Measurements from ENCODE around the gene PUM2.

Gene PUM2

DNA sequence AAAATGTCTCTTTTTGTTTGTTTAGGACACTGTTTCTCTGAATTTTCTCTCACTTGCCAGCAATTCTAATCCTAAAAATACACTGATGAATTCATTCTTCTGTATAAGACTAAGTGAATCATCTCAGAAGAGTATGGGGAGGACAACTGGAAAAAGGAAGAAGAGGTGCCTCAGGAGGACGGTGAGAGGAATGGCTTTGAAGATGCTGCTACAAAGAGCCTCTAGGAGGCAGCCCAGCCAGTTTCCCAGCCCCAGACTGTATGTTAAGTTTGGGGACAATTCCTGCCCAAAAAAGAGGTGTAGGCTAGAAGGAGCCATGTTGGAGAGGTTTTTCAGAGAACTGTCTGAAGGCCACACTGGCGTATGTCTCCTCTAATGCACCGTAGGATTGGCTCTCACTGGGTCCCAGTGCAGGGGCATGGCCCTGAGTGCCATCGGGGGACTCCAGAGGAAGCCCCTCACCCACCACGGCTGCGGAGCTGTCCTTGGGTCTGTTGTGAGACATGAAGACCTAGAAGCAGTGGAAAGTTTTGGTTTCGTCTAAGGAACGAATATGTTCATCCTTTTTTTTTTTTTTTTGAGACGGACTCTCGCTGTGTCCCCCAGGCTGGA, 122.6 kb downstream of the PUM2 start:
- DNase-seq: no peak

DNA sequence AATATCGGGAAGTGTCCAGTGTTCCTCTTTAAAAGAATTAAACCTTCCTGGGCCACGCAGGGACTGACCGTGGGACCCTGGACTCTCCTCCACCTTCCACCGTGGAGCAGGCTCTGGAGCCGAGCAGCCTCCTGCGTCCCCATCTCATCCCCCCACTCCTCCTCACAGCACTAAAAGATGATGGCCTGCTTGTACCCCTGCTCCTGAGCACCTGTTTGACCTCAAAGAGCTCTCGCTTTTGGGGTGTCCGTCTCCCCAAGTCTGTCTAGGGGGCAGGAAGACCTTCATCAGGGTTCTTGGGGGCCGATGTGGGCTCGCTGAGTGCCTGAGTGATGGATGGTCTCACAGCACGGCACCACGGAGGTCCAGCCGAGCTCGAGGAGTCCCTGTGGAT, 124.5 kb downstream of the PUM2 start:
- DNase-seq: no peak

DNA sequence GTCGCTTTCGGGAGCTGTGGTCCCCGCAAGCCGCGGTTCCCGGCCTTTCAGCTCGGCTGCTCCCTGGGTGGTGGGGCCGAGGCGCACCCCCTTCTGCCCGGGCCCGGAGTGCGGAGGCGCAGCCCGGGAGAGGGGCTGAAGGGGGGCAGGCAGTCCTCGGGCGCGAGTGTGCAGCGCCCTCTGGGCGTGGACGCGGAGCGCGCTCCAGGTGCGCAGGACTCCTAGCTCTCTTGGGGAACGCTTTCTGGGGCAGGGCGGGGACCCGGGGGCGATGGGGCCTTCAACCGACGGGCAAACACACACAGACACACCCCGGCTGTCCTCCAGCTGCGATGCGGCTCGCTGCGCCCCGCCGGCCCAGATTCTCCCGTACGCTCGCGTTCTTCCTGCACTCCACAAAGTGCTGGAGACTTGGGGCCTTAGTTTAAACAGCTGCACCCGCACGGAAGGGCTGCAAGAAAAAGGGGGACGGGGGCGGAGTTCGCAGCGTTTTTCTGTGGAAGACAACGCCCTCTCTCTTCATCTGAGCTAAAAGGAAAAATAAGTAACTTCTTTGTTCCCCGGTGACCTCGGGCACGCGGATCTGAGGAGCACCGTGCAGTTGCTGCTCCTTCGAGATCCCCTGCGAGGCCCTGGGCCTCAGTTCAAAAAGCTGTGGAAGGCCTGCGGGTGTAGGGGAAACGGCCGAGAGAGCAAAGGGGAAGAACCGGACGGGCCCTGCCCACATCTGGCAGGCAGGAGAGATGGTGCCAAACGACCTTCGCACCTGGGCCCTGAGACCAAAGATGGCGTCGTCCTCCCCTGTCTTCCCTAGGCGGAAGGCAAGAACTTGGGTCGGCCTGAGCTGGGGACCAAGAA, 125.1 kb downstream of the PUM2 start:
- DNase-seq: peak; percentile 62

DNA sequence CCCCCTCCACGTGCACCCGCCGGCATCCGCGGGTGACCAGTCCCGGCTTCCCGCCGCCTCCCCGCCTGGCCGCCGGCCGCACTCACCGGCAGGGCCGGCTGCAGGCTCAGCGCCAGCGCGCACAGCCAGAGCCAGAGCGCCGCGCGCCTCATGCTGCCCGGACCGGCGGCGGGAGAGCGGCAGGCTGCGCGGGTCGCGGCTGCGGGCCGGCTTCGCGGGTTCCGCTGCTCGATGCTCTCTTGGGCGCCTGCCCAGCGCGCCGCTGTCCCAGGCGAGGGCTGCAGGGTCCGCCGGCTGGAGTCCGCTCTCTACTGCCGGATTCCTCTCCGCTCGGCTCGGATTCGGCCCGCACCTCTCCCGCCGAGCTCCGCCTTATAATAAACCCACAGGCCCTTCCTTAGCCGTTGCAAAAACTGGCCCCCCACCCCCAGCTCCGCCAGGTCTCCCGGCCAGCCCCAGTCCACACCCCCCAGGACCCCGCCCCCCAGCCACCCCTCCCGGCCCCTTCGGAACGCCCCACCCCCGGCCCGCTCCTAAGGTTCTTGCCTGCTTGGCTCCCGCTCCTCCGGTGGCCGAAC, 125.8 kb downstream of the PUM2 start, which contains the start of gene SDC1:
Gene SDC1, minus strand, starts transcription at position 415 of the 578 bp plus-strand sequence. Its CDS starts 263 bp downstream, at position 152.
- DNase-seq: peak; percentile 57

DNA sequence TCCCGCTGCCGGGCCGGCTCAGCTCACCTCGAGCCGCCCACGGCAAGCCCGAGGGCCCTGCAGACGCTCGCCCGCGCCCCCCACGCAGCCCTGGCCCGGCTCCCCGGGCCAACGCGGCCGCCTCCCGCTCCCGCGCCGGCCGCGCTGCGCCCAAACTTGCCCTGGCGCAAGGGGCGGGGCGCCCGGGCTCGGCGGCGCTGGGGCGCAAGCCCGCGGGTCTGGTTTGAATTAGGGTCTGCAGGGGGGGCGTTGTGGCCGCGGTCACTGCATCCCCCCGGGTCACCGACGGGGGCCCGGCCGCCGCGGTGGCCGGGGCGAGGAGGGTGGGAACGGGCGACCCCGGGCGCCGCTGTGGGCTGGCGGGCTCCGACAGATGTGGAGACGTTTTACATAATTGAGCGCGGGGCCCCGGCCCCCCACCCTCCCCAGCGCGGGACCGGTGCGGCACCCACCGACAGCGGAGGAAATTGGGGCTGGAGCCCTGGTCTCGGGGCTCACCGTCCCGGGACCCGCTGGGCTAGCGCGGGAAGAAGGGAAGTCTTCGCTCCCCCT, 126.4 kb downstream of the PUM2 start:
- no peak for DNase-seq

DNA sequence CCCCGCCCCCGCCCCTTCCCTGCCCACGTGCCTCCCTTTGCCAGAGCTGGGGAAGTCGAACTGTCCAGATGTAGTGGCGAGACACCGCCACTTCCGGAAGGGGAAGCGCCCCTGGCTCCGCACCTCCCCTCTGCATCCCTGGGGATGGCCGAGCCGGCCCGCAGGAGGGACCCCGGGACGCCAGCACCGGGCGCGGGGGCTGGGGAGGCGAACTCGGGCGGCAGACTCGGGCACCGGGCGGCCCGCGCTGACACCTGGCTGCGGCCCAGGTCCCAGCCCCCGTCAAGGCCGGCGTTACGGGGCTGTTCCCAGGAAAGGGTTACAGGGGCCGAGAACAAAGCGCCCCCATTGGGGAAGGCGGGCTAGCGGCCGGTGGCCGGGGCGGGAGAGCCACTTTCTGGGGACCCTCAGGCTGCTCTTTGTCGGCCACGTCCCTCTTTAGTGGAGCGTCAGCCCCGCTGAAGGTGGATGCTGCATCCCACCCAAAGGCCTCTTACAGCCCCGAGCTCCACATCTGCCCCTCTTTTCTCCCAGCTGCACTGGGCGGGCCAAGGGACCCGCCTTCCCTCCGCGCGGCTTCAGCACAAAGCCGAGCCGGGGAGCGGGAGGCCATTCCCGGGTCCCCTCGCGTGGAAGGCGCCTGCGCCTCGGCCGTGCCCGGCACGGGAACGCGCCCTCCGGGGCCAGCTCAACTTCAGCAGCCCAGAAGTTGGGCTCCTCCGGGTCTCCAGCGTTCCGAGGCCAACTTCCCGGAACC, 127.1 kb downstream of the PUM2 start:
- peak; percentile 36 for DNase-seq

DNA sequence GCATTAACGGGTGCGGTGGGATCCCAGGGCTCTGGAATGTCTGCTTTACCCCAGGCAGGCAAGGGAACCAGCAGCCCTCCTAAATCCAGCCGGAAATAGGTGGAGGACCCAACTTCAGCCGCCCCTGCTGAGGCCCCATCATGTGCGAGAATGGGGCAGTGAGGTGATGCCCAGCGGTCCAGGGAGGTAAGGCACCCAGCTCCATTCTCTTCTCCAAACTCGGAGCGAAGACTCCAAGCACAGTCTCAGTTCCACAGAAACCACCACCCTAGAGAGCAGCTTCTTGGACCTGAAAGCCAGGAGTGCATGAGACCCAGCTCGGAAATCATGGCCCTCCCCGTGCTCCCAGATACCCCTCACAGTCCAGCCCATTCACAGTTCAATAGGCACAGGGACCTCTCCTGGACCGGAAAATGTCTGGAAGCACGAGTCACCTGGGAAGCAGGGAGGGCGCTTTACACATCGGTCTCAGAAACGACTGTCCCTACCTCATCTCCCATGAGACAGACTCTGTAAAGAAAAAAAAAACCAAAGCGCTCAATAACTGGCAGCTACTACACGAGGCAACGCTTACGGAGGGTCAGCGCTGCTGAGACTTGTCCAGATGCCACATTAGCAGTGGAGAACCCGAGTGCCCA, 127.8 kb downstream of the PUM2 start:
- no peak for DNase-seq

DNA sequence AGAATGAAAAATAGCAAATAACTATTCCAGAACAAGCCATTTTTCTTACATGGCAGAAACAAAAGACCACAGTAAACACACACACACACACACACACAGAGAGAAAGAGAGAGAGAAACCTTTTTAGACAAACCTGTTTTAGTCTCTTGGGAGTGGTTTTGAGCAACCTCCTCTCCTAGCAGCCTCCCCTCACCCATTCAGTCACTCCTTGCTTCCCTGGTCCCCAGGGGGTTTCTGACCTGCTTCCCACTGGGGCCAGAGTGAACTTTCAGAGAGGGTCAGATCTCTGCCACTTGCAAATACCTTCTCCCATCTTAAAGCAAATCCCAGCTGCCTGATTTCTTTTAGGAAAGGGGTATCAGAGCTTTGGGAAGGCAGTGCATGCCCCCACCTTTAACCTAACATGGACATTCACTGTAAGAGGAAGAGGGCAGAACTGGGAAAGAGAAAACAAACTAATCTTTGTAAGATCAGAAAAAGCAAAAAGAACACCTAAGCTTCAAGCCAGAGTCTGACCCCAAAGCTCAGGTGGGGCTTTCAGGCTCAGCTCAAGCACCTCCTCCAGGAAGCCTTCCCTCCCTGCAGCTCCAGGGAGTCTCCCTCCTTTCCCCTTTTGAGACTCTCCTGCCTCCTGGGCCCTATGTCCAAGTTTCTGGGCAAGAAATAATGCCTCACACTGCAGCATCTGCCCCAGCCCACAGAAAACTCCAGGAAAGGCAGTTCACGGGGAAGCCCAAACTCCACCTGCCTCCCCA, 128.5 kb downstream of the PUM2 start:
- DNase-seq: no peak

DNA sequence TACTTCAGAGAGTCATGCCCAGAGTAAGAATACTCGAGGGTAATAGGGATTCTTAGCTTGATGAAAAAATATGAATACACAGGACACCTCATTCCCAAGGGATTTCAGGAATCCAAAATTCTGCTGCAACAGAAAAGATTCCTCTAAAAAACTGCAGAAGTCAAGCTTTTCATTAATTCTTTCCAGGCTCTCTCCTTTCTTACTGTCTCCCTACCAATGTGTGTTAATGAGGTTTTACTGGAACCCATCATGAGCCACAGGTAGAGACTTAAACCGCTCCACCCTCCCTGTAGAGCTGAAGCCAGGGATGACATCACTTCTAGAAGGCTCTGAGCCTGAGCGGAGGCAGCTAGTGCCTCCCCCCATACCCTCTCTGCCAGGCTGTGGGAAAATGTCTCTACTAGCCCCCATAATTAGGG, 129.1 kb downstream of the PUM2 start:
- peak; percentile 46 for DNase-seq

DNA sequence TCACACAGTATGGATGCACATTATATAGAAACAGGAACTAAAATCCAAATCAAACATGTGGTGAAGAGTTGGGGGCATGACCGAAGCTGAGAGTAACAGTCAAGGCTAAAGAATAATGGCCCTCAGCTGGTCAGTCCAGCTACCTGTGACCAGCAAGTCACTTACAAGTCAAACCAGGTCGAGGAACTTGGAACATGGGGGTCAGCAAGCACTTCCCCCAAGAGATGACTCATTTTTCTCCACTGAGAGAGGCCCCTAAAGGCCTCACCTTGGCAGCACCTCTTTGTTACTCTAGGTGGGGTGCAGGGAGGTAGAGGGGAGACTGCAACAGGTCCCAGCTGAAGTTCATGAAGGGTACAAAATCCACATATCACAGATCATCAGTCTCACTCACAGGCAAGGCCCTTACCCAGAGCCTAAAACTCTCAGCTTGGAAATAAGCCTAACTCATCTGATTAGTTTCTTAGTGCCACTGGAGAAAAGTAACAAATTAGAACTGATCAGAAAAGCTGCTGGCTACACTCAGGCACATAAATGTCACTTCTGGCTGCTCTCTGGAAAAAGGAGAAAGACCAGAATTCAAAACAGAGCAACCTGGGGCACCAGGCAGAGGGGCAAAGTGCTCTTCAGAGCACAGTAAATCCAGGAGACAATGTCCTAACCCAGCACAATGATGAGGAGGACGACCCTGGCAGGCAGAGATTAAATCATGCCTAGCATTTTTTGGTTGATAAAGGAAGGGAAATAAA, 129.7 kb downstream of the PUM2 start:
- DNase-seq: no peak

DNA sequence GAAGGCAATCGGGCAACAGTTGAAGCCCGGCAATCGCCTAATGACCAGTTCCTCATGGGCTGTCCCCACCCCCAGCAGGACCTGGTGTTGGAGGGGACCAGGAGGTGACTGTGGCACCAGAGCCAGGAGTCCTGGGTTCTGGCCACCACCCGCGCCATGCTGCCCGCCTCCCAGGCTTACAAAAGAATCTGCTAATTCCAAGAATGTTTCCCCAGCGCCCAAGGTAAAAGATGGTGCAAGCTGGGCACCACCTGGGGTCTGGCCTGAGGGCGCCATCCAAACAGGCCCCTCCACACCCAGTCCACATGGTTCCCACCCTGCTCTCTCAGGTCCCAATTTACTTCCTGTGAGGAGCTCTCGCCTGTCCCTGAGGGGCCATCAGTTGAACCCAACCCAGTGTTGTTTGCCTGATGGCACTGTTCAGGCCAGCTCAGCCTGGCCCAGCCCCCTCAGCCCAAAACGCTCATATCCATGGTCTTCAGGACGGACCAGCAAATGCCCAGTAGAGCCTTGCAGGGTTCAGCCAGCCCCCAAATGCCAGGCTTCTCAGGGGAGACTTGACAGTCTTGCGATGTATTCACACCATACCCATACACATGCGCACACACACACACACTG, 130.8 kb downstream of the PUM2 start:
- no peak for DNase-seq

DNA sequence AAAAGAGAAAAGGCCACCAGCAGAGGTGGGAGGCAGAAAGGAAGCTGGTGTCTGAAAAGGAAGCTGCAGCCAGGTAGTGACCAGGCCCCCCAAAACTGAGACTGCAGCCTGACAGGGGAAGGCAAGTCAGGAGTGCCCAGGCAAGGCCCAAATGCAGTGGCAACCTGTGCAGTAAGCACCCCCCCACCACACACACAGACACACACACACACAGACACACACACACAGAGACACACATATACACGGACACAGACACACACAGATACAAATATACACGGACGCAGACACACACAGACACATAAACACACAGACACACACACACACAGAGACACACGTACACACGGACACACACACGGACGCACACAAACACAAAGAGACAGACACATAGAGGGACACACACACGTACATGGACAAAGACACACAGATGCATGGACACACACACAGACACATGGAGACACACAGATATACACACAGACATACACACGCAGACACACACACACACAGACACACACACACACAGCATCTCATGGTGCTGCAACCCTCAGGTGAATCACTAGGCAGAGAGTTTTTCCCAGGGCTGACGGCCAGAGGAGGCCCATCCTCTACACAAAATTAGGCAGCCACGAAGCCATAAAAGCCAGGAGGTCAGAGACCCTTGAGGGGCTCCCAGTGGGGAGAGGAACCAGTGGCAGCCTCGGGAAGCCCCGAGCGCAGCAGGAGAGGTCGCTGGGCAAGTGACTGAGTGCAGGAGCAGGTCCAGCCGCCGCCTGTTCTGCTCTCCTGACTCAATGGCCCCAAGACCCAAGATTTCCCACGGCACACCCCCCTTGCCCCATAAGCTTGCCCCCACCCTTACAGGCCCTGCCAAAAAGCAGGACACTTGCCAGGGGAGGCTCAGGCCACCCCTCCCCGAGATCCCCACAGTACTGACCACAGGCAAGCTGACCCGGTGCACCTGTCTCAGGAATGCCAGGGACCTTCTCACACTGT, 132.0 kb downstream of the PUM2 start:
- no peak for DNase-seq

DNA sequence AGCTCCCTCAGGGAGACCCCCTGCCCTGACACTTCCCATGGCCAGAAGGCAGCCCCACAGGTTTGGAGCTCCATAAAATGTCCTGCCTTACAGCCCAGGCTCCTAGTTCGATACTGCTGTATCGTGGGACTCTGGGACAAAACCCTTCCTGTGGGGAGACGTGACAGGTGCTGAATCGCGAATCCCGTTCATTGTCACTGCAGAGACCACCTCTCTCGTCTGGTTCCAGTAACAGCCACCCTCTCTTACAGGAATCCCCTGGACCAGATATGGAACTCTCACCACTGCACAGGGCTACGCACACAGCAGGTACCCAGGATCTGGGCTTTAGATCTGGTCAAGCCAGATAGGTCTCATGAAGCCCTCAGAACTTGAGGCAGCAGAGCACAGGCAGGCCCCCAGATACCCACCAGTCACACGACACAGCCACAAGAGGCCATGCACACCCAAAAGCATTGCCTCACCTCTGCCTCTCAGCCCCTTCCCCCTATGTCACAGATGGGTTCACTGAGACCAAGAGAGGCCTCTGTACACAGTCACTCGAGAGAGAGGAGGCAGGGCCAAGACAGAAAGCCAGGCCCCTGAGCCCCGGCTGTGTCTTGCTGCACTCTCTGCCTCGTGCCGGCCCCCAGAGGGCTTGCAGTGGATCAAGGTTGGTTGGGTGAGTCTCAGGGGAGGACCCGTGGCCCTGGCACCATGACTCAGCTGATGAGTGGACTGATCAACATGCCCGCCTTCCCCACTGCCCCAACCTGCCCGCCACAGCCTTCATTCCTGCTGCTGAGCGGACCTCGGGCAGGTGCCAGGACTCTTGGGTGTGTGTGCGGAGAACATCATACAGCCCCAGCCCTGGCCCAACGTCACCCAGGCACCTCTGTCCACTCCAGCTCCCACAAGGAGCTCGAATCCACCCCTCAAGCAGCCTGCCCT, 133.3 kb downstream of the PUM2 start:
- peak; percentile 43 for DNase-seq

DNA sequence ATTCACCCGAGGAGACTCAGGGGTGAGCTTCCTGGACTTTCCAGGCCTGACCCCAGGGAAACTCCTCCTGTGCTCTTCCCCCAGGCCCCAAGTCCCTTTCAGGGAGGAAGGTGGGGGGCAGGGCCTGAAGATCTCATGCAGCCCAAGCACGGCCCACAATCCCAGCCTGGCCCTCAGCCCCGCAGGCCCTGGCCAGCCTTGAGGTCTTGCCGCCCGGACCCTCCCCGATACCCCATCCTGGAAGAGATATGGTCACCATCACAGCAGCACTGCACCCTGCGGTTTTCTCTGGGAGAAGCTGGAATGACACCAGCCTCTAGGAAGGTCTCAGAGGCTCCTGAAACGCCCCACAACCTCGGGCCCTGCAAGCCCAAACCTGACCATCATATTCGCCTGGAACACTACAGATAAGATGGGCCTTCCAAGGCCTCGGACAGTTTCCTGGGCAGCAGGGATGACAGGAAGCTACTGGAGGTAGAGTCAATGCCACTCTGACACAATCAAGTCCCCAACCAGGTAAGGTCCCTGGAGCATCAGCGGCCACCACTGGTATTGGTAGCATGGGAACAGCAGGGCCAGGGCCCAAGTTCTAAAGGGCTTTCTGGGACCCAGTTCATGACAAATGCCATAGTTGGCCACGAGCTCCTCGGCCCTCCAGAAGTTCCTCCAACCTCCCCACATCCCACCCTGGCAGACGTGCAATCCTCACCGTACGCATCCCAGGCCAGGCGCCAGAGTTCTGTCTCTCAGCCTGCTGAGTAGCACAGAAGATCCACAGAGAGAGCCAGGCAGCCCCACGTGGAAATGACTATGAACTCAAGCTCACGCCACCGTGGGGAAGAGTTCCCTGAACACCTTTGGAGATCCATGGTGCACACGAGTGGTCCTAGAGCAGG, 134.3 kb downstream of the PUM2 start:
- no peak for DNase-seq

DNA sequence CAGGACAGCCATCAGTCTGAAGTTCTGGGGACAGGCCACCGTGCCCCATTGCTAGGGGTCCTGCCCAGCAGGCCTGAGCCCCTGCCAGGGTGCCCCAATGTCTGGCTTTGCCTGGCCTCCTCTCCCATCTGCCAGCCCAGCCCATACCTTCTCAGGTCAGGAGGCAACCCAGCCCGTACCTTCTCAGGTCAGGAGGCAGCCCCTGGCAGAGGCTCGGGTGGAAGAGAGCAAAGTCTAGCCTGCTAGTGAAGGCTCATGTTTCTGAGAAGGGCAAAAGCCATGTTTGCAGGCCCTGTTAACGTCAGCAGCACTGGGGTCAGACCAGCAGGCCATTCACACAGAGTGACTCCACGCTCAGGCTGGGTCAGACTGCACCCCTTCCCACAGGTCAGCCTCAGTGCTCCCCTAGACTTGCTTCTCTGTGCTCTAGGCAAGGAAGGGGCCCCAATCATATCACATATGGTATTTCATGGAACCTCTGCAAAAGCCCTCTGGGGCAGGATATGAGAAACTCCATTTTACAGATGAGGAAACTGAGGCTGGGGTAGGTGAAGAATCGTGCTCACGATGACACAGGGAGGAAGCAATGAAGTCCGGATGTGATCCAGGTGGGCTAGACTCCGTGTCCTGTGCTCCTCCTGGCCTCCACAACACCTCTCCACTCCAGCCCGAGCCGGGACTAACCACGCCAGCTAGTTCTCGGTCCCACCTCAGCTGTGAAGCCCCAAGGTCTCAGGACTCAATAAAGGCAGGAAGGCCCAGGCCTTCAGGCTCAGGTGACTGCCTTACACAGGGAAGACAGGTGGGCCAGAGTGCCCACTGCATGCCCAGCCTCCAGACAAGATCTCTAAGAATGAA, 135.2 kb downstream of the PUM2 start:
- DNase-seq: no peak
